Activated naive CD4-positive, alpha-beta T cell treated with anti-CD3 and anti-CD28 coated beads, Interleukin-2, amount 50 U/mL, for 72 hours (primary cell): ENCODE results near the gene ITGB1BP1. TPM values are rescaled to one million over a fixed set of nuclear protein-coding genes. Genes with fewer than 3 reads are reported as not detected.

Source experiments
- ATAC-seq, 2 donors: fragments of 150-1000 bp; cut with Tn5 transposase; 2 replicates each; pipeline ENCODE4 v1.10.0; 2021; ENCODE audit warnings: mild to moderate bottlenecking in 2 of 2, moderate library complexity in 2 of 2
- DNase-seq, 2 donors: peaks; one replicate each; pipeline ENCODE4 v3.0.0; 2021 to 2022; ENCODE audit warnings: low spot score in 2 of 2
- H3K27ac Mint-ChIP-seq, 2 donors: one replicate each; pipeline ENCODE4 v1.8.0; 2022; ENCODE audit warnings: mild to moderate bottlenecking in 2 of 2, mixed read lengths in 2 of 2
- H3K36me3 Mint-ChIP-seq, 2 donors: one replicate each; pipeline ENCODE4 v1.8.0; 2022; ENCODE audit warnings: mixed read lengths in 2 of 2
- H3K9me3 Mint-ChIP-seq, 2 donors: one replicate each; pipeline ENCODE4 v1.8.0; 2022; ENCODE audit warnings: mixed read lengths in 2 of 2
- total RNA-seq, 2 donors: library from RNA; stranded (reverse); gene quantifications; one replicate each; pipeline ENCODE4 v1.2.3, GENCODE V29; 2022

The ITGB1BP1 gene
- total RNA-seq, 2 donors from 2014 or later: 101 to 173 TPM

DNA sequence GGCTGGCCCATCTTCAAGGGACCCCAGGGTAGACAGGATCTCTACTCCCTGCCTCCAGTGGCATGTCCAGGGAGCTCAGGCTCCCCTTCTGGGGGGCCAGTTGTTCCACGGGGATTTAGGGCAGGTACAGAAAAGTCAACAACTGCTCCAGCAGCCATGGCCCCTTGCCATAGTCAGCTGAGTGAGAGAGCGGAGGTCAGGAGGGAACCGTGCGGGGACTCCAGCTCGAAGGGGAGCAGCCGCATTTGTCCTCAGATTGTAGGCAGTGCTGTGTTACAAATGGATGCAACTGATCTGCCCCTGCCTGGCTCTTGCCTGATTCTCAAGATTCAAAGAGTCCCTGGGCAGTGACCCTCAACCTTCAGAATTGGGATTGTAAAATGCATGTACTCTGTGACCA is 49.9 kb downstream of the ITGB1BP1 start:
- DNase-seq (no peak), ATAC-seq (no peak)
- Mint-ChIP-seq H3K27ac (no peak overlapping the region), H3K36me3 (no peaks in the 10 kb centered on the region), H3K9me3 (no peaks in the 10 kb centered on the region)

- ATAC-seq: no peak
- H3K27ac Mint-ChIP-seq: no peak overlapping the region
- H3K9me3 Mint-ChIP-seq: no peaks in the 10 kb centered on the region
- H3K36me3 Mint-ChIP-seq: no peaks in the 10 kb centered on the region
- no peak for DNase-seq
Measured at GRCh38 chr2:9373047-9373446, 50.3 kb downstream of the ITGB1BP1 start.

- no peak overlapping the region for H3K27ac Mint-ChIP-seq
- H3K36me3 Mint-ChIP-seq: no peaks in the 10 kb centered on the region
- no peaks in the 10 kb centered on the region for H3K9me3 Mint-ChIP-seq
- peak in 1 of 2 donors; percentile 14 for ATAC-seq
- DNase-seq: no peak
Measured at GRCh38 chr2:9370746-9371145, 52.6 kb downstream of the ITGB1BP1 start.

GRCh38 chr2:9366026-9366425 is 57.3 kb downstream of the ITGB1BP1 start:
- H3K27ac Mint-ChIP-seq: no peak overlapping the region
- ATAC-seq: no peak
- H3K9me3 Mint-ChIP-seq: no peaks in the 10 kb centered on the region
- no peak for DNase-seq
- no peaks in the 10 kb centered on the region for H3K36me3 Mint-ChIP-seq

GRCh38 chr2:9365498-9366019 is 57.8 kb downstream of the ITGB1BP1 start:
- no peak for DNase-seq
- Mint-ChIP-seq H3K36me3 (no peaks in the 10 kb centered on the region), H3K9me3 (no peaks in the 10 kb centered on the region), H3K27ac (no peak overlapping the region)
- no peak for ATAC-seq

DNA sequence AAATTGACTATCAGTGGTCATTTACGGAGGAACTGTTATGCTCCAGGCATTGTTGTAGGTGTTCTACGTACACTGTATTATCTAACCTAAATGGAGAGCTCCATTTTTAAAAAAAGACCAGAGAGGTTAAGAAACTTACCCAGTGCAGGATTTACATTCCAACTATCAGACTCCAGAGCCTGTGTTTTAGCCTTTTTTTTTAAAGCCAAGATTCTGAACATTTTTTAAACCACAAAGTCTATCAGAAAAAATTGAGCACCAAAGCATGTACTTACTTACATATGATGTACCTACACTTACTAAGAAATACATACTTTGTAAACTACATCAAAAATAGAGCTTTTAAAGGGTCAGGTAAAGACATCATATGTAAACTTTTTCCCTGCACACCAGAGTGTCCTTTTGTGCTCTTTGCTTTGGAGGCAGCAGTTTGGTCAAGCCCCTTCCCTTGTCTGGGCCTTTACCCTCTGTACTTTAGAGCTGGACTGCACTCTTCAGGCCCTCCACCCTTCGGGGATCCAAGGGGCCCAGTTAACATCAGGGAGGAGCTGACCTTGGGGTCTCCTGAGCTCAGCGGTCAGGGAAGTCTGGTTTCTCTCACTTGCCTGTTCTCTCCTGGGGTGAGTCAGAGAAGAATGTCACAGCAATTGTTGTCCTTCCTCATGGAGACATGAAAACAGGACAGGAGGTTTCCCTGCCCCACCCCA is 58.4 kb downstream of the ITGB1BP1 start:
- Mint-ChIP-seq H3K9me3 (no peaks in the 10 kb centered on the region), H3K27ac (no peak overlapping the region), H3K36me3 (no peaks in the 10 kb centered on the region)
- ATAC-seq (no peak), DNase-seq (no peak)

DNA sequence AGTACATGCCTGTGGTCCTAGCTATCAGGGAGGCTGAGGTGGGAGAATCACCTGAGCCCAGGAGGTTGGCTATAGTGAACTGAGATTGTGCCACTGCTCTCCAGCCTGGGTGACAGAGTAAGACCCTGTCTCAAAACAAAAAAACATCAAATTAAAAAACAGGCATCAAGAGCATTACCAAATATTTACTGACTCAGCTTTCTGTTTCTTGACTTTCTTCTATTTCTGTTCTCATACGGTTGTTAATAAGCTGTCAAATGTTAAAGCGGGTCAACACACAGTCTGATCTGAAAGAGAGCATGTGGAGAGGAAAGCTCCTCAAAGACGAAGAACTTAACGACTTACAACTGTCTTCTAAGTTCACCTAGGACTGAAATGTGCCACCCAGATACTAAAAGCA is 59.0 kb downstream of the ITGB1BP1 start:
- ATAC-seq: no peak
- DNase-seq: no peak
- Mint-ChIP-seq H3K36me3 (no peaks in the 10 kb centered on the region), H3K27ac (no peak overlapping the region), H3K9me3 (no peaks in the 10 kb centered on the region)

DNA sequence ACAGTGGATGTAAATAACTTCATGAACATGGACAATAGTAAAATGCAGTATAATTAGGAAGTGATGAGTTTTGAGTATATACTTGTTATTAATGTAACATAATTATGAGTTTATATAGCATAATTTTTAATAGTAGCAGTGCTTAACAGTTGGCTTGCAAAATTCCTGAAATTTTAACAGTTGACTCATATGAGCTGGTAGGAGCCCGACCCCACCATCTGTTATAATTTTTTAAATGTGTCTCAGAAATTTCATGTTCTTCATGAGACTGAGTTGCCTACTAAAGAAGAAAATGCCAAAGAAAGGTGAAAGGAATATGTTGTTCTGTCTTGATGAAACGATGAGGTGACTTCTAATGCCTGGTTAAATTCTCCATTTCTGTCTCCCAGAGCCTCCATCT is 62.6 kb downstream of the ITGB1BP1 start:
- ATAC-seq: no peak
- DNase-seq: no peak
- H3K36me3 Mint-ChIP-seq: no peaks in the 10 kb centered on the region
- no peaks in the 10 kb centered on the region for H3K9me3 Mint-ChIP-seq
- H3K27ac Mint-ChIP-seq: no peak overlapping the region

- ATAC-seq (no peak), DNase-seq (no peak)
- Mint-ChIP-seq H3K36me3 (no peaks in the 10 kb centered on the region), H3K27ac (no peak overlapping the region), H3K9me3 (no peaks in the 10 kb centered on the region)
Measured at GRCh38 chr2:9360110-9360509, 63.2 kb downstream of the ITGB1BP1 start.

DNA sequence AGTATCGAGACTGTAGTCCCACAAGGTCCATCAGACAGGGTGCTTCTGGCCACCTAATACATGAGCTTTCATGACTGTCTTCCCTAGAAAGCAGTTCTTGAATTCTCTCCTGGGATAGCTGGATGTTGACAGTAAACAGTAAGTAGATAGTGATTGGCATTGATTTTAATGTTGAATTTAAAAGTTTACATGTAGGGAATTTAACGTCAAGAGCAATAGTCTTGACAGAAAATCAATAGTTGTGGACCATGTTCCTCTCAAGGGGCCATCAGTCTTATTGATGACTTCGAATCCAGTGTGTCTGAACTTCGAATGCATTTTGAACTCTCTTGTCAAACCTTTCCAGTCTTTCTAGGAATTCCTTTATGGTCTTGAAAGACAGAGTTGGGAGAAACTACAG is 63.9 kb downstream of the ITGB1BP1 start:
- no peaks in the 10 kb centered on the region for H3K36me3 Mint-ChIP-seq
- ATAC-seq (no peak), DNase-seq (no peak)
- no peaks in the 10 kb centered on the region for H3K9me3 Mint-ChIP-seq
- H3K27ac Mint-ChIP-seq: no peak overlapping the region

DNA sequence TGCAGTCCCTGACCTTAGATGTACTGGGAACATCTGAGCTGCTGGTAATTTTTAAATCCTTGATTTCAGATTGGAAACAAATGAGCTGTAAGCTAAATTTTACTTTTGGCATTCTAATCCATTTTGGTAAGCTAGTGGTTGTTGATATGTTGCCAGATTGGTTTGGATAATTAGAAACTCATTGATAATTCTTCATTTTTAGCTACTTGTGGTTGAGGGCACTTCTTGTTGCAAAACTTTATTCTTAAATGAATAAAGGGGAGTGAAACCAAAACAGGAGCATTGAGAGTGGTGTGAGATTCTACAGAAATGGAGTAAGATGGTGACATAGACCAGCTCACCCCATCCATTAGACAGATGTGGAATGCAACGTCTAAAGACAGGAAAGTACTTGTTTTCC is 64.5 kb downstream of the ITGB1BP1 start:
- DNase-seq (no peak), ATAC-seq (no peak)
- no peak overlapping the region for H3K27ac Mint-ChIP-seq
- no peaks in the 10 kb centered on the region for H3K36me3 Mint-ChIP-seq
- H3K9me3 Mint-ChIP-seq: no peaks in the 10 kb centered on the region

GRCh38 chr2:9356261-9356660 is 67.1 kb downstream of the ITGB1BP1 start:
- H3K9me3 Mint-ChIP-seq: no peaks in the 10 kb centered on the region
- ATAC-seq: no peak

DNA sequence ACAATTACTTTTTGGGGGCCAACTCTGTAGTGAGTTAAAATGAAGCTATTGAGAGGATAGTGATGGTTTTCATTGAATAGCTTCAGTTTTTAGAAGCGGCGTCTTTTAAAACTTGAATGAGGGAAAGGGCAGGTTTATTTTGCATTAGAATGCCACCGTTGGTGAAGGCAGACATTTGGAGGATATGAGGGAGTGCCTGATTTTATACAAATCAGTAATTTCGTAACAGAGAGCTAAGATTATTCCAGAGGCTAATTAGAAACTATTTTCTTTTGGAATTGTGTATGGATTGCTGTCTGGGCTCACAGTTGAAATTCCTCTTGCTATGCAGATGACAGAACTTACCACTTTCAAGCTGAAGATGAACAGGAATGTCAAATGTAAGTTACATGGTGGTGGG is 67.6 kb downstream of the ITGB1BP1 start:
- DNase-seq (no peak), ATAC-seq (no peak)
- Mint-ChIP-seq H3K36me3 (no peaks in the 10 kb centered on the region), H3K9me3 (no peaks in the 10 kb centered on the region), H3K27ac (no peak overlapping the region)

More at GRCh38 chr2:9356261-9356660, 67.1 kb downstream of the ITGB1BP1 start:
- Mint-ChIP-seq H3K27ac (no peak overlapping the region), H3K36me3 (no peaks in the 10 kb centered on the region)
- DNase-seq: no peak

GRCh38 chr2:9355270-9355669 is 68.1 kb downstream of the ITGB1BP1 start:
- no peak for ATAC-seq
- H3K36me3 Mint-ChIP-seq: no peaks in the 10 kb centered on the region

DNA sequence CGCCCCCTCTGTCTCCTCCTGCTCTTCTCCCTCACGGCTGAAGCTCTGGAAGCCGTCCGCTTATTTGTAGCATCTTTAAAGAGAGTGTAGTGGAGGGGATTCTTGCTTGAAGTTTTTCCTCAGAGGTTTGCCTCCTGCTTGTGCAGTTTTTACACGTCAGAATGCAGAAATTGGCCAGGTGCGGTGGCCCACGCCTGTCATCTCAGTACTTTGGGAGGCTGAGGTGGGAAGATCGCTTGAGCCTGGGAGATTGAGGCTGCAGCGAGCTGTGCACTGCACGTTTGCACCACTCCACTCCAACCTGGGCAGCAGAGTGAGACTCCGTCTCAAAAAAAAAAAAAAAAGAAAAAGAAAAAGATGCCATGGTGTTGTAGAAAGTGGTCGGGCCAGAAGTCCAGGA is 69.0 kb downstream of the ITGB1BP1 start:
- ATAC-seq (no peak), DNase-seq (no peak)
- Mint-ChIP-seq H3K9me3 (no peaks in the 10 kb centered on the region), H3K27ac (no peak overlapping the region), H3K36me3 (no peaks in the 10 kb centered on the region)

More at GRCh38 chr2:9355270-9355669, 68.1 kb downstream of the ITGB1BP1 start:
- Mint-ChIP-seq H3K27ac (no peak overlapping the region), H3K9me3 (no peaks in the 10 kb centered on the region)
- DNase-seq: no peak
